Fibroblast of skin of right quadriceps (primary cell): ENCODE data around the gene RPS5.
A peak's percentile ranks its signal among the peaks of the same experiment; 100 is the strongest.
"Not testable (repeated sequence)": the region's sequence is repeated elsewhere in the genome, so short reads cannot be mapped to it uniquely, and the experiment has no call there.

Experiments
- DNase-seq: peaks from one replicate; pipeline ENCODE4 v3.0.0-alpha.2; 2013

The RPS5 gene

GRCh38 chr19:58385891-58386575, 1.0 kb upstream of the RPS5 start:
- no peak for DNase-seq

GRCh38 chr19:58387338-58388174, 487 bp downstream of the RPS5 start:
- DNase-seq: no peak

GRCh38 chr19:58388175-58388526, 1.1 kb downstream of the RPS5 start:
- DNase-seq: no peak

GRCh38 chr19:58392945-58393724, 6.1 kb downstream of the RPS5 start:
- no peak for DNase-seq

- DNase-seq: no peak
Measured at GRCh38 chr19:58393725-58394033, 6.6 kb downstream of the RPS5 start.

- DNase-seq: no peak
Measured at GRCh38 chr19:58394821-58395219, 7.8 kb downstream of the RPS5 start.

- no peak for DNase-seq
Measured at GRCh38 chr19:58395220-58395978, 8.3 kb downstream of the RPS5 start, which contains the start of gene RNF225. Gene RNF225, plus strand, starts transcription at chr19:58395656. Its CDS starts 434 bp downstream, at chr19:58396090.

GRCh38 chr19:58395979-58396627, 9.0 kb downstream of the RPS5 start:
- no peak for DNase-seq

- no peak for DNase-seq
Measured at GRCh38 chr19:58396691-58397532, 9.8 kb downstream of the RPS5 start.

GRCh38 chr19:58397533-58398037, 10.5 kb downstream of the RPS5 start:
- no peak for DNase-seq

- no peak for DNase-seq
Measured at GRCh38 chr19:58398087-58398486, 11.0 kb downstream of the RPS5 start.

- no peak for DNase-seq
Measured at GRCh38 chr19:58398545-58398944, 11.5 kb downstream of the RPS5 start.

GRCh38 chr19:58399903-58400302, 12.8 kb downstream of the RPS5 start:
- no peak for DNase-seq

- DNase-seq: no peak
Measured at GRCh38 chr19:58400316-58400915, 13.3 kb downstream of the RPS5 start.

GRCh38 chr19:58400916-58401839, 14.1 kb downstream of the RPS5 start:
- DNase-seq: peak; percentile 99

- DNase-seq: no peak
Measured at GRCh38 chr19:58401840-58402421, 14.9 kb downstream of the RPS5 start.

GRCh38 chr19:58403920-58404478, 16.9 kb downstream of the RPS5 start:
- DNase-seq: not testable (repeated sequence)

GRCh38 chr19:58406818-58407657, 20.0 kb downstream of the RPS5 start:
- DNase-seq: no peak
